ELF-1 (cell line): ENCODE measurements around the gene OVCA2.

ENCODE experiments used
- DNase-seq: peaks from one replicate; pipeline ENCODE4 v3.0.0-alpha.2; 2016; ENCODE audit warnings: low read depth, low spot score

OVCA2 gene

DNA sequence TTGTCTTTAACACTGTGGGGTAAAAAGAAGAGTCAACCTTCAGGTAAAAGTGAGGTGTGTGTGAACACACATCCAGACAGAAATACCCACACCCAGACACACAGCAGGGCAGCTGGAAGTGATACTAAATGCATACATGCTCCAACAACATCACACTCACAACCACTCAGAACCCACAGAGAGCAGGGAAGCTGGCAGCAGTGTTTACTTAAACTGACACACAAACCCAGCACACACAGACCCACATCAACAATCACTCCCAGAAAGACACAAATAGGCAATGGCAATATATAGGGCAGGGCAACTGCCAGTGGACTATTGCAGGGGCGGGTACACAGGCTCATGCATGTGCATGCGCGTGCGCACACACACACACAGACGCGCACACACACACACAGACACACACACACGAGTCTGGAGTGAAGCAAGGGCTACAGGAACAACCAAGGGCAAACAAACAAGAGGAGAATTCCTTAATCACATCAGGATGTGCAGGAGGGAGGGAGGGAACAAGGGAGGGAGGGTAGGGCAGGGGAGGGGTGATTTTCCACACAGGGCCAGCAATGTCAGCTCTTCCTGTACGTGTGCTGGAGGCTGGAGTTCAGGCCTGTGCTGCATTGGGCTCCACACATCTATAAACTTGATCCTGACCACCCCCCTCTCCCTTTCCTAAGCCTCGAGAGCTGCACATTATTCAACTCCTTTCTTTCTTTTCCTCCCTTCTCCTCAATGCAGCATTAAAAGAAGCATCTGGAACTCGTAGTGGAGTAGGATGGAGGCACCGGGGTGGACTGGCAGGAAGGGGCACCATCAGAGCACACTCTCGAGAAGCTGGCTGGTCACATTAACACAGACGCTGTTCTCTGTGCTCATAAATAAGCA, 43.2 kb downstream of the OVCA2 start:
- DNase-seq: no peak

DNA sequence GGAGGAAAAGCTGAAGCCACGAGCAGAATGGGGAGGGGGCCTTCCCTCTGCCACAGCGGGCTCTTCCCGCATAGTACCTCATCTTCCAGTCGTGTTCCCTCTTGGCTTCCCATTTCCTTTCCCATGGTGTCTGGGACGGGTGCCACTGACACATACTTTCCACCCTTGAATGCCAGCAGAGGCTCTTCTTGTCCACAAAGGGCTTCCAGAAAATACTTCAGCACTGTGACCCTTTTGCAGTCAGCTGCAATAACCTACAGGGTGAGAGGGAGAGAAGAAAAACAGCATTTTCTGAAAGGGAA, 43.8 kb downstream of the OVCA2 start:
- no peak for DNase-seq

DNA sequence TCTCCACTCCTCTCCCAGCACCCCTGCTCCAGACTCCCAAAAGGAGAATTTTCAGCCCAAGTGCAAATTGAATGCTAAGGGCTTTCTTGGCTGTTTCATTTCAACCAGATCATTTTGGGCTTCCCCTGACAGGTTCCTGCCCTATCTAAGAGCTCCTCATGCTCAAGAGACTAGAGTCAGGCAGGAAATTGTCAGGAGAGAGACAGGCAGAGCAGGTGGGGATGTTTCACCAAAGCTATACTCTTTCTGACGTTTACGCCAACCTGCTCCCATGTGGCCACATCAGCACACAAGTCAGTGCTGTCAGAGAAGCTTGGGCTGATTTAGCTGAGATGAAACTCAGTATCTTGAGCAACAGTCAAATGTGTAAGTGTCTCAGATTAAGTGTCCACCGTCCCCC, 44.5 kb downstream of the OVCA2 start:
- DNase-seq: no peak

DNA sequence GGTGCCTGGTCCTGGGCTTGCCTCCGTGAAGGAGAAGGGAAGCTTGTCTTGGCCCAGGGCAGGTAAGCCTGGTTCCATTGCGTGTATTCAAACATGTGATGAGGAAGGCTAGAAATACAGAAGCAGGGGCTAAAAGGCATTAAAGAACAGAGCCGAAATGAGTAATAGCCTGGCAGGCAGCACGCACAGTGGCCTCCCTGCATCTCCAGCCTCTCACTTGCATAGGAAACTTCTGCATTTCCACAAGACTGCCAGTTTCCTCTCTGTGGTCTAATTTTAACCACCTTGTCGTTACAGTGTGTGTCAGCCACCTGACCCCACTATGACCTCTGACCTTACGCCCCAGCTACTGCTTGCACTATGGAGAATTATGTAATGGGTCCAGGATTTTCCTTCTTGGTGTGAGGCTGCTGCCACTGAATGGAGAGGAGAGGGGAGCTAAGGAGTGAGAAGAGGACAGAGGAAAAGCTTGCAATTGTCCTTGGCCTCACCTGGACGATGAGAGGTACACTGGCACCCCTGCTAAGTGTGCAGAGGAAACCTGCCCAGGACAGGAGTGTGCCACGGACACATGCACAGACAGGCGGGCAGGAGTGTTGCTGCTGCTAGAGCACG, 45.9 kb downstream of the OVCA2 start:
- no peak for DNase-seq

DNA sequence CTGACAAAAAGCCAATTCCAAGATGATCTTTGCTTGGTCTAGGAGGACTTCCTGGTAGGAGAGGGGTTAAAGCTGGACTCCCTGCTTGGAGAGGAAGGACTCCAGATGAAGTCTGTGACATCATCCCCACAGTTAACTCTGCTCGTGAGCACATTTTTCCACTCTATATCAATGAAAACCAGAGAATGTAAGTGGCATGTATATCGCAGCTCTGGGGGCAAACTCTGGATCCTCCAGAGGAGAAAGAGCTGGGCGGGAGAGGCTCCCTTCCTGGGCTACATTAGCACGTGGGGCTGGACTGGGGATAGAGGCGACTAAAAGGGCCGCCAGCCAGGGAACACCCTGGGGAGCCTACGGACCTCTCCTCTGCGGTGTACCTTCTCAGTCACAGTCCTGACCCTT, 47.2 kb downstream of the OVCA2 start:
- no peak for DNase-seq

DNA sequence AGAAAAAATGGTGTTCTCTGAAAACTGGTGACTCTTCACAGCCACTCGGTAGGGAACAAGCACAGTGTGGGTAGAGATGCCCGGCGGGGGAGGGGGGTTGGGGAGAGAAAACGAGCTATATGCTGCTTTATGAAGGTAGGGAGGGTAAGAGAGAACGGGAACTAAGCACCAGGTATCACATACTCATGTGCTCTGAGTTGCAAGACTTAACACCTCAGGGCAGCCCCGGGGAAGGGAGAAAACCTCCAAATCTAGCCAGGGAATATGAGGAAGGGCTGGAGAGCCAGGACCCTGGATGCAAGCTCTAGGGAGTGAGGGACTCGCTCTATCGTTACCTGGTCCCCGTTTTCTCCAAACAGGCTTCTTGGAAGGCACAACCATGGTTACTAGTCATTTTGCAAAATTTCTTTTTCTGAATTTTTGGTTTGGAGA, 48.4 kb downstream of the OVCA2 start:
- no peak for DNase-seq

DNA sequence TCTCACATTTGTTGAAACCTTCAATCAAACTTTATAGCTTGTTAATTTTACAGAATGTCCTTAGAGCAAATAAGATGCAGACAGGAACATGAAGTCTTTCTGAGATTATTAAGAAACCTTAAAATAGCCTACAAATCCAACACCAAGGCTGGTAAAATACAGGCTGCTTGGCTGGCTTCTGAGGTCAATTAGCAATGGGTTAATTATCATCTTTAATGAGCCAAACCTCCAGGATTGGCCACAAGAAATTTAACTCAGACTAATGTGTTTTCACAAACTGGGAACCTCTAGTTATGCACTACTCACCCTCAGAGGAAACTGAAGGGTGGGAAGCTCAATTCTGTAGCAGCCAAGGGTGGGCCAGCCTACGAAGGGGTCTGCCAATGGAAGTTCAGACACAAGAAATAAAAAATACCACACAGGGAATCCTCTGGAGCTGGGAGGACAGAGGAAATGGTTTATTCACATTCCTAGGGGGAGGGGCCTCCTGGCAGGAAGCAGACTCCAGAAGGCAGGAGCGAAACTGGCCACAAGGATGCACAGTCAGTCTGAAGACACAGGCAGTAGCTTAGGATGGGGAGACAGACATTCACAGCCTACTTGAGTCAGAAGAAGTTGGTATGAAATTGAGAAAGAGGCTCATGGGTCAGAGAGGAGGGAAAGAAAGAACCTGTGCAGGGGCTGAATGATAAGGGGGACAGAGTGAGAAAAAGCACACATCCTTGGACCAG, 49.1 kb downstream of the OVCA2 start:
- peak; percentile 73 for DNase-seq

DNA sequence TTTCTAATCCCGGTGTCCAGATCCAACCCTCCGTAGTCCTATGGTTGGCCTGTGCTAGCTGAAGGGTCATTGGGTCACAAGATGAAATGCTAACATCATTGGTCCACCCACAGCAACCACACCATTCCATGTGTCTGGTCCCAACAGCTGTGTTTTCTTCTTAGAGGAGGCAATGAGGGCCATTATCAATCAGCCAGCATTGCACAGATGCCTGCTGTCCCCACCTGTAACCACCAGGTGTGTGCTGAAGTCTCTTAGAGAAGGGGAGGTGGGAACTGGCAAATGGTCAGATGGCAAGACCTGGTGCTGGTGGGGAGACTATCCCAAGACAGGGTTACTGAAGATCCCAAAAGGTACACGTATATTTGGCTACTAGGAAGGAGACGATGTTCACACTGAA, 50.4 kb downstream of the OVCA2 start:
- DNase-seq: no peak
